Glutamatergic neuron (in vitro differentiated cells): ENCODE data around the gene CDK11B. TPM values are rescaled to one million over a fixed set of nuclear protein-coding genes. Genes with fewer than 3 reads are reported as not detected.
"Not testable (repeated sequence)": the region's sequence is repeated elsewhere in the genome, so short reads cannot be mapped to it uniquely, and the experiment has no call there.

ENCODE experiments used
- DNase-seq: peaks from one replicate; pipeline ENCODE4 v3.0.0; 2022
- H3K27ac Mint-ChIP-seq: one replicate; pipeline ENCODE4 v1.8.0; 2020; ENCODE audit warnings: mild to moderate bottlenecking, mixed read lengths, inconsistent platforms; ENCODE audit not compliant: unreplicated experiment
- H3K27me3 Mint-ChIP-seq: one replicate; pipeline ENCODE4 v1.8.0; 2020; ENCODE audit warnings: mild to moderate bottlenecking, moderate library complexity, mixed read lengths, inconsistent platforms; ENCODE audit not compliant: unreplicated experiment
- H3K36me3 Mint-ChIP-seq: one replicate; pipeline ENCODE4 v1.8.0; 2020; ENCODE audit warnings: mild to moderate bottlenecking, mixed read lengths, inconsistent platforms; ENCODE audit not compliant: unreplicated experiment
- H3K4me1 Mint-ChIP-seq: one replicate; pipeline ENCODE4 v1.8.0; 2020; ENCODE audit warnings: mild to moderate bottlenecking, low read depth, mixed read lengths, inconsistent platforms; ENCODE audit not compliant: unreplicated experiment
- H3K4me3 Mint-ChIP-seq: one replicate; pipeline ENCODE4 v1.8.0; 2020; ENCODE audit warnings: mild to moderate bottlenecking, mixed read lengths, inconsistent platforms; ENCODE audit not compliant: unreplicated experiment
- H3K9me3 Mint-ChIP-seq: one replicate; pipeline ENCODE4 v1.8.0; 2020; ENCODE audit warnings: mild to moderate bottlenecking, moderate library complexity, mixed read lengths, inconsistent platforms; ENCODE audit not compliant: unreplicated experiment
- long read RNA-seq: library from polyadenylated mRNA; unstranded; transcript quantifications from one replicate; pipeline ENCODE4 v2.0.0, GENCODE V29; 2020; ENCODE audit not compliant: unreplicated experiment
- total RNA-seq: library from RNA; stranded (reverse); fragmentation: NEBNext Ultra II Directional; extraction: Animal tissue kit (Norgen Biotek cat#: 25700); gene quantifications from one replicate; pipeline ENCODE4 v1.2.1, GENCODE V29; 2021; ENCODE audit not compliant: unreplicated experiment
- TF ChIP-seq, protein P1 (sequence below): fragments of 200-600 bp; sonication (generic); IDR thresholded peaks from one replicate; pipeline ENCODE4 v1.5.0; 2021; ENCODE audit not compliant: partially characterized antibody, unreplicated experiment

The CDK11B gene
- 32.7 TPM for total RNA-seq
- long read RNA-seq, partial matches to known transcripts = 23 of 25 reads
- long read RNA-seq, other reads (novel, unspliced or antisense) = 2 of 25 reads

DNA sequence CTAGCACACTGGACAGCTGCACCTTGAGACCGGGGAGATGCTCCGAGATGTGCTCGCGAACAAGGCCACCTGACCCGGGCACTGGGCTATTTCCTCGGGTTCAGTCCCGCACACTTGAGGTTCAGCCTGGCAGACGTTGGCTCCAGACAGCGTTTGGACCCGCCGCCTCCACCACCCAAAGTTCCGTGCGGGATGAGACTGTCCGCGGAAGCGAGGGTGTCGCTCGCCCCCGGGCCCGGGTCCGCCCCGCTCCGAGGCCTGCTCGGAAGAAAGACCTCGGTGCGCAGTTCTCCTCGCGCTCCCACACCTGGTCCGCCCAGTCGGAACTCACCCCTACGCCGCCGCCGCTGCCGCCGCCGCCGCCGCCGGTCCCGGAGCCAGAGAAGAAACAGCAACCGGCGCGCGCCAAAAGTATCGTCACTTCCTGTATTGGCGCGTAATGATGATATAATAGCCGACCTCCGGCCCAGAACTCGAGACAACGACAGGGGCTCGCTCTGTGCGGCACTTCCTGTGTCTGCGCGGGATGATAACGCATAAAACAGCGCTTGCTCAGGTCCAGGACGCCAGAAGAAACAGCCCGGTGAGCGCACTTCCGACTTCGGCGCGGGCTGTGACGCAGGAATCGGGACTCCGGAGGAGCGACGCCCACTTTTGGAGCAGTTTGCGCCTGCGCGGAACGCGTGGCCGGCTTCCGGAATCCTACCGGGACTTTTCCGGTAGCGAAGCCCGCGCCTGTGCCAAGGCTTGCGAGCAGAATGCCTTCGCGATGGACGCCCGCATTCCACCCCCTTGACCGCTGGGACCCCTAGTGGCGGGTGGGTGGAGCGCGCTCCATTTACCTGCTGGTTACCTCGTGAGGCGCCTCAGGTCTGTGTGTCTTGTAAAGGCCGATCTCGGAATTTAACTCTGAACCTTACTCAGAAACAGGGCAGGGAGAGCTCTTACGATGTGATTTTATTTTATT lies at the start of gene CDK11B:
TSS of gene CDK11B (minus strand) at position 422 of the 967 bp plus-strand sequence. CDS start 1,519 bp downstream, outside the sequence.
- TF ChIP-seq, protein P1, sequence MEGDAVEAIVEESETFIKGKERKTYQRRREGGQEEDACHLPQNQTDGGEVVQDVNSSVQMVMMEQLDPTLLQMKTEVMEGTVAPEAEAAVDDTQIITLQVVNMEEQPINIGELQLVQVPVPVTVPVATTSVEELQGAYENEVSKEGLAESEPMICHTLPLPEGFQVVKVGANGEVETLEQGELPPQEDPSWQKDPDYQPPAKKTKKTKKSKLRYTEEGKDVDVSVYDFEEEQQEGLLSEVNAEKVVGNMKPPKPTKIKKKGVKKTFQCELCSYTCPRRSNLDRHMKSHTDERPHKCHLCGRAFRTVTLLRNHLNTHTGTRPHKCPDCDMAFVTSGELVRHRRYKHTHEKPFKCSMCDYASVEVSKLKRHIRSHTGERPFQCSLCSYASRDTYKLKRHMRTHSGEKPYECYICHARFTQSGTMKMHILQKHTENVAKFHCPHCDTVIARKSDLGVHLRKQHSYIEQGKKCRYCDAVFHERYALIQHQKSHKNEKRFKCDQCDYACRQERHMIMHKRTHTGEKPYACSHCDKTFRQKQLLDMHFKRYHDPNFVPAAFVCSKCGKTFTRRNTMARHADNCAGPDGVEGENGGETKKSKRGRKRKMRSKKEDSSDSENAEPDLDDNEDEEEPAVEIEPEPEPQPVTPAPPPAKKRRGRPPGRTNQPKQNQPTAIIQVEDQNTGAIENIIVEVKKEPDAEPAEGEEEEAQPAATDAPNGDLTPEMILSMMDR = peak; percentile 59
- DNase-seq = peak; percentile 89
- Mint-ChIP-seq H3K27ac (peak within 1 kb of the TSS; percentile 98), H3K4me3 (peak within 1 kb of the TSS; percentile 94)
- not testable (repeated sequence) for H3K27me3 Mint-ChIP-seq, H3K9me3 Mint-ChIP-seq, H3K36me3 Mint-ChIP-seq, H3K4me1 Mint-ChIP-seq

DNA sequence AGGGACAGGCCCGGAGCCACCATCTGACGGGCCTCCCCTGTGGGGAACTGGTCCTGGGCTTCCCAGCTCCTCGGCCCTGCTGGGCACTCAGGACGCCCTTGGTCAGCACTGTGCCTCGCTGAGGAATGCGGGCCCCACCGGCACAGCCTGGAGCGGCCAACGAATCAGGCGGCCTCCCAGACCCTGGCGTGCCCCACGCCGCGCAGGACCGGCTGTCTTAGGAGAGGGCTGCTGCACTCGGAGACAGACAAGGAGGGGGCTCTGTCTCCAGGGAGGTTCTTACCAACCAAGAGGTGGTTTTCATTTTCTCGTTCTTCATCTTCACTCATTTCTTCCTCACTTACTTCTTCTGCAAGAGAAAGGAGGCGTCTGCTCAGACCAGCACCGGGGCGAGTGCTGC lies 49.1 kb upstream of the CDK11B start:
- H3K27ac Mint-ChIP-seq, H3K9me3 Mint-ChIP-seq, DNase-seq, H3K36me3 Mint-ChIP-seq, H3K4me1 Mint-ChIP-seq, H3K27me3 Mint-ChIP-seq, H3K4me3 Mint-ChIP-seq: not testable (repeated sequence)

DNA sequence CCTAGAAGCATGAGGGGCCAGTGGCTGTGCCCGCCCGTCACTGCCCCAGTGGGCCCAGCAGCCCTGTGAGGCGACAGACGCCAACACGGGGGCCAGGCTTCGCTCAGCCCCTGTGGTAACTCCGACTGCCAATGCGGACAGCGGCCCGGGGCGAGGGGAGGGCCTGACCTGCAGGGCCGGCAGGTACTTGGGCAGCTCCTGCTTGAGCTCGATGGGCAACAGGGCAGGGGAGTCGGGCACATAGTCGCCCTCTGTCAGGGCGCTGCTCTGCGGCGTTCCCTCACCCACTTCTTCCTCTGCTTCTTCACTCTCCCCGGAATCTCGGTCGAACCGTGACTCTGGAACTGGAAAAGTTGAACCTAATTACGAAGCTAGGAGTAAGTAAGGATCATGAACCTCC lies 48.4 kb upstream of the CDK11B start:
- not testable (repeated sequence) for H3K27me3 Mint-ChIP-seq, H3K4me3 Mint-ChIP-seq, H3K9me3 Mint-ChIP-seq, DNase-seq, H3K36me3 Mint-ChIP-seq, H3K4me1 Mint-ChIP-seq, H3K27ac Mint-ChIP-seq

DNA sequence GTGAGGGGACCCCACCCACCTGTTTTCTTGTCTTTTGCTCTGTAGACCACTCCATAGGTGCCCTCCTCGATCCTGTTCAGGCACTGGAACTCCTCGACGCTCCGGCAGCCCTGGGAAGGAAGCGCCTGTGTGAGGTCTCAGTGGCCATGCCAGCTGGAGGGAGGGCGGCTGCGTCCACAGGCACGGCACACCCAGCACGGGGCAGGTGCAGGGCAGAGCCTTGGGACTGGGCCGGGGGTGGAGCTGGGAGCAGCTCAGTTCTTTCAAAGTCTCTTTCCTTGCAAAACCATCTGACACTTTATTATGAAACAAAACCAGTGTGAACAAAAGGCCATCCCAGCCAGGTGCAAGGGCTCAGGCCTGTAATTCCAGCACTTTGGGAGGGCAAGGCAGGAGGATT lies 46.8 kb upstream of the CDK11B start:
- H3K4me3 Mint-ChIP-seq, H3K27me3 Mint-ChIP-seq: not testable (repeated sequence)

DNA sequence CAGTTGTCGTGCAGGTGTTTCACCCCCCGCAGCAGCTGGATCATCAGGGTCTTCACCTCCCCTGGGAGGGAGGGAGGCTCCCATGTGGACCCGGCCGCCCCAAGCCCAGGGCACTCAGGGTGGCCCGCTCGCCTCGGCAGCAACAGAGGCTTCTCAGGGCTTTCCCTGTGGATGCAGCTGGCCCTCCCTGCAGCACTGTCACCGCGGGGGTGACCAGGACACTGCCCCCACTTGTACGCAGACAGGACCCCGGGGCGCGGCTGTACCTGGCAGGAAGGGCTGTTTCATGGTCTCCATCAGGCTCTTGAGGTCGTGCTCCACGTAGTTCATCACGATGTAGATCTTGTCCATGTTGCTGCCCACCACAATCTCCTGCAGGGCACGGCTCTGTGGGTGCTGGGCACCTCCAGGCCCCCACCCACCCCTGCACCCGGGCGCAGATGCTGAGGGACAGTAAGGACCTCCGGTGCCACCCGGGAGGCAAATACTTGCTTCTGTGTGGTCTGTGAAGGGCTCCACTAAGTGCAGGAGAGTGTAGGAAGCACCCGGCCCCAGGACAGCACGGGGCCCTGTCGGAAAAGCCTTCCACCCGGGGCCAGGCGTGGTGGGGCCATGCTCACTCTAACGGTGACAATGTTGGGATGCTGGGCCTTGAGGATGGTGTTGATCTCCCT lies 45.6 kb upstream of the CDK11B start:
- DNase-seq, H3K27ac Mint-ChIP-seq, H3K27me3 Mint-ChIP-seq, H3K4me3 Mint-ChIP-seq, H3K36me3 Mint-ChIP-seq, H3K9me3 Mint-ChIP-seq, H3K4me1 Mint-ChIP-seq: not testable (repeated sequence)

More for the DNA sequence above, 46.8 kb upstream of the CDK11B start:
- H3K27ac Mint-ChIP-seq, H3K4me1 Mint-ChIP-seq, DNase-seq, H3K36me3 Mint-ChIP-seq, H3K9me3 Mint-ChIP-seq: not testable (repeated sequence)

DNA sequence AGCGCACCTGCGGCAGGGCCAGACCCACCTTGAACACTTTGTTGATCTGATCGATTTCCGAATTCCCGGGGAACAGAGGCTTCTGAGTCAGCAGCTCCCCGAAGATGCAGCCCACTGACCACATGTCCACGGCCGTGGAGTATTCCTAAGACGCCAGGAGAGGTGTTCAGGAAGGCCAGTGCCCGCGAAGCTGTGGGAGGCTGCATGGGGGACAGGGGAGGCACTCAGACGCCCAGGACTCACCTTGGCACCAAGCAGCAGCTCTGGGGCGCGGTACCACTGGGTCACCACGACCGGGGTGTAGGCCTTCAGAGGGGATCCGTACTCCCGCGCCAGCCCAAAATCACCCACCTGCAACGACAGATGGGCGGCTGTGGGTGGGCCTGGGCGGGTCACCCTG lies 45.0 kb upstream of the CDK11B start:
- no peak overlapping the region for H3K4me3 Mint-ChIP-seq
- peaks cover 1% of the 10 kb centered on the region for H3K9me3 Mint-ChIP-seq
- H3K27me3 Mint-ChIP-seq = no peaks in the 10 kb centered on the region
- no peaks in the 10 kb centered on the region for H3K36me3 Mint-ChIP-seq
- TF ChIP-seq, protein P1 = no peak
- H3K27ac Mint-ChIP-seq = no peak overlapping the region
- no peak for DNase-seq
- no peaks in the 10 kb centered on the region for H3K4me1 Mint-ChIP-seq

- H3K27ac Mint-ChIP-seq = not testable (repeated sequence)
Measured at GRCh38 chr1:1702506-1702905, 43.7 kb upstream of the CDK11B start.

DNA sequence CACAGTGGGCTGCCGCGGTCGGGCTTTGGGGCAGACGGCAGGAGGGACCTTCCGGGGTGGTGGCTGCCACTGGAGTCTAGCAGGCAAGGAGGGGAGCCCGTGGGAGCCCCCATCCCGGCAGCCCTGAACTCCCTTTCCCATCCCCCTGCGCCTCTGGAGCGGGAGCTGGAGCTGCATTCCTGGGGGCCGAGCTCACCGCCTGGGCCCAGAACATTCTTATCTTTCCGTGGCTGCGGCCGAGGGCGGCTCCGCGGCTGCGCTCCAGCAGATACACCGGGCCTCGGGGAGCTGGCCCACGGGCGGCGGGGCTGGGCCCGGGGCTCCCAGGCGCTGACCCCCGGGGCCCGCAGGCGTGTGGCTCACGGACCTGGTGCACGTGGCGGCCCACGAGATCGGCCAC lies 41.8 kb upstream of the CDK11B start:
- H3K4me1 Mint-ChIP-seq, H3K4me3 Mint-ChIP-seq, H3K36me3 Mint-ChIP-seq, H3K27ac Mint-ChIP-seq, H3K9me3 Mint-ChIP-seq, H3K27me3 Mint-ChIP-seq, DNase-seq: not testable (repeated sequence)

More at GRCh38 chr1:1702506-1702905, 43.7 kb upstream of the CDK11B start:
- not testable (repeated sequence) for H3K36me3 Mint-ChIP-seq, H3K27me3 Mint-ChIP-seq, H3K9me3 Mint-ChIP-seq, DNase-seq, H3K4me3 Mint-ChIP-seq, H3K4me1 Mint-ChIP-seq

DNA sequence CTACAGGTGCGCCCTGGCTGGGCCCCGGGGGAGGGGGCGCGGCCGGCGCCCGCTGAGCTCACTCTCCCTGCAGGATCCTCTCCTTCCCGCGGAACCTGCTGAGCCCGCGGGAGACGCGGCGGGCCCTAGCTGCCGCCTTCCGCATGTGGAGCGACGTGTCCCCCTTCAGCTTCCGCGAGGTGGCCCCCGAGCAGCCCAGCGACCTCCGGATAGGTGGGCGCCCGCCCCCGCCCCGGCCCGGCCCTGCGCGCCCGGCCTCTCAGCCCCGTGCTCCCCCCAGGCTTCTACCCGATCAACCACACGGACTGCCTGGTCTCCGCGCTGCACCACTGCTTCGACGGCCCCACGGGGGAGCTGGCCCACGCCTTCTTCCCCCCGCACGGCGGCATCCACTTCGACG lies 41.3 kb upstream of the CDK11B start:
- H3K27me3 Mint-ChIP-seq, H3K4me3 Mint-ChIP-seq, H3K36me3 Mint-ChIP-seq, H3K9me3 Mint-ChIP-seq, H3K27ac Mint-ChIP-seq, DNase-seq, H3K4me1 Mint-ChIP-seq: not testable (repeated sequence)

DNA sequence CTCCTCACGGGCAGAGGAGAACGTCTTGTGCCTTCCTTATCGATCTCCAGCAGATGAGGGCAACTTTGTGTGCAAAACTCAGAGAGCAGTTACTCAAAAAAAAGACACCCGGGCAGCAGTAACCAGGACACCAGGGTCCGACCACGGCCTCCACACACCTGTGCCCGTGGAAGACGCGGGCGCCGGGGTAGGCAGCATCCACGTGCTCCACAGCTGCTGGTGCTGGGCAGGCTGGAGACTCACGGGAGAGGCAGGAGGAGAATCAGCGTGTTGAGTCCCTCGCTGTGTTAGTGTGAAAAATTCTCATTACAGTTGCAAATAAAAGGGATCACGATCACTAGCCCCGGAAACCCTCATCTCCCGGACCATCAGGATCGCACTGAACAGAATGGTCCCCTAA lies 40.3 kb upstream of the CDK11B start:
- not testable (repeated sequence) for DNase-seq, H3K36me3 Mint-ChIP-seq, H3K27ac Mint-ChIP-seq, H3K27me3 Mint-ChIP-seq, H3K4me1 Mint-ChIP-seq, H3K4me3 Mint-ChIP-seq, H3K9me3 Mint-ChIP-seq
